Activated T-cell treated with anti-CD3 and anti-CD28 coated beads, Interleukin-2, amount 50 U/mL, for 48 hours (primary cell): ENCODE measurements around the gene MGA.

ENCODE experiments used
- DNase-seq, 2 experiments: peaks; one replicate each; pipeline ENCODE4 v3.0.0-alpha.2; 2020

MGA gene

GRCh38 chr15:41660235-41661077 is at the start of gene MGA:
TSS of gene MGA (plus strand) at chr15:41660405.
- DNase-seq, result peak; percentile 92 to 93

- no peak for DNase-seq
These were observed 39.5 kb upstream of the MGA start for GRCh38 chr15:41620536-41621199.

DNA sequence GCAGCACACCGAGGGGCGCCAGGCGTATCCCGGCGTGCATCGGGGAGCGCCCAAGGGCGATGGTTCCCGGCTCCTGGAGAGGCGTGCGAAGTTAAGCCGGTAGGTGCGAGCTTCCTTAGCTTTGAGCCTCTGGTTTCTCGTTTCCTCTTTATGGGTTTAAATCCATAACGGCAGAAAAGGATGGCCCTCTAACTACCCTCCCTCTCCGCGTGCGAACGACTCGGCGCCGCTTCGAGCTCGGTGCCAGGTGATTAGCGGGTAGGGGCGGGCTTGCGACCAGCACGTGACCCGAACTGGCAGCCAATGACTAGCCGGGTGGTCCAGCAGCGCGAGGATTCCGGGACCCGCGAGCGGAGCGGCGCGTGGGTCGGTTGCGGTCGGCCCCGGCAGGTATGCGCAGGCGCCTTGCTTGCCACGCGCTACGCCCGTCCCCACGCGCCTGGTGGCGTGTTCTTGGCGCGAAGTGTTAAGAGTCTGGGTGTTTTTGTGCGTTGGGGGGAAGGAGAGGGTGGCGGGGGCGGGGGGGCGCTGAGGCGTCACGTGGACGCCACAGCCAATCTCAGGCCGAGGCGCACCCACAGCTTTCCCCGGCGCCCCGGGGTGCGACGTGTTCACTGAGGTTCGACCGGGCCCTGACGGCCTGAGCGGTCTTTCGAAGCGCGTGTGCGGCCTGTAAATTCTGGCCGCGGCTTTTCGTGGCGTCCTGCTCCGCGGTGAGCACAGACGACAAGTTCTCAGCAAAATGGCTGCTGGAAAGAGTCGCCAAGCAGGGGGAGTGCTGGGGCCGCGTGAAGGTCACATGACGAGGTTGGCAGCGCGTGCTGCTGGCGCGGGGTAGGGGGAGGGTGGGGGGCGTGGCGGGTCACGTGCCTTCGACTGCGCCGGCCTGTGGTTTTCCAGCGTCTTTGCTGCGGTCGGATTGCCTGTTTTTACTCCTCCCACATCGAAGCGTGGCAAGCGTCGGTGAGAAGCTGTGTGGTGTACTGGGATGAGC is 38.7 kb upstream of the MGA start:
- DNase-seq, result peak; percentile 80 to 85

DNA sequence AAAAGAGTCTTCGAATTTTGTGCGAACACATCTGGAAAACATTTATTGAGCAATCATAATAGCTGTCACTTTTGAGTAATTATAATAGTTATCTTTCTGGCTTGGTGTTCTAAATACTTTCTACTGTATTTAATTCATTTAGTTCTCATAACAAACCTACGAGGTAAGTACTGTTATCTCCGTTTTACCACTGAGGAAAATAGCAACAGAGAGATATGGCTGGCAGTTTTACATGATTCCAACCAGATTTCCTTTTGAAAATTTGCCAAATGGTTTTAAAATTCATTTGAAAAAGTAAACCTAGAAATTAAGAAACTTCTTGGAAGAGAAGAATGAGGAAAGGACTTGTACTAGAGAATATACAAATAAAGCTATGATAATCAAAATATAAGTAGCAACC is 37.3 kb upstream of the MGA start:
- DNase-seq, result no peak

DNA sequence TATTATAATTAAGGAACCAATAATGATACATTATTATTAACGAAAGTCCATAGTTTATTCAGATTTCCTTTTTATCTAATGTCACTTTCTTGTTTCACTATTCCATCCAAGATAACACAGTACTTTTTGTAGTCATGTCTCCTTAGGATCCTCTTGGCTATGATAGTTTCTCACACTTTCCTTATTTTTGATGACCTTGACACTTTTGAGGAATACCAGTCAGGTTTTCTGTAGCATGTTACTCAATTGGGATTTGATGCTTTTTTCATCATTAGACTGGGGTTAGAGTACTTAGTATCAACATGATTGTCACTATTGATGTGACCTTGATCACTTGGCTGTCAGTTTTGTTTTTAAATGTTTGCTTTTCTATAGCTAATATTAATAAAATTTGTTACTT is 33.0 kb upstream of the MGA start:
- DNase-seq, result no peak

DNA sequence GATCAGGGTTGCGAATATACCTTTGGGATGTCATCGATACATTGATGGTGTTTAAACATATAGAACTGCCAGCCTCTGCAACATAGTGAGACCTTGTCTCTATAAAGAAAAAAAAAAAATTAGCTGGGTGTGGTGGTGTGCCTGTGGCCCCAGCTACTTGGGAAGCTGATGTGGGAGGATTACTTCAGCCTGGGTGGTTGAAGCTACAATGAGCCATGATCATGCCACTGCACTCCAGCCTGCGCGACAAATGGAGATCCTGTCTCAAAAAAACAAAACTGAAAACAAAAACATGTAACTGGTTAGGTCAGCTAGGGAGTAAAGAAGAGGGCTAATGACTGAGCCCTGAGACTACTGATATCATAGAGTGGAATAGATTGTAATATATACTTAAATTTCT is 30.7 kb upstream of the MGA start:
- no peak for DNase-seq

DNA sequence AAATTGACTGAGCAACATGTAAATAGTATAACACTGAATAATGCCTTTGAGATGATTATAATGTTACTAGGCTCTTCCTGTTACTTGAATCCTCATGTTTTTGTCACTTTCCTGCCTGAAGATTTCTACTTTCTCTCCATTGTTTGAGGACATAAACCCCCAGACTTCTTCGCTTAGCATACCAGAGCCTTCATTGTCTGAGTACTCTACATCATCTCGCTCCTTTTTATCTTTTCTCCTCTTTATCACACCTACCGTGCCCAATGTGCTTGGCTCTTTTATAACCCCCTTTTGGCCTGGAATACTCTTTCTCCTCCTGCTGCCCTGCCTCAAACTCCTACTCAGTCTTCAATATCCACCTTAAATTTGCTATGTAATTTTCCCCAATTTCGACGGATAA is 30.3 kb upstream of the MGA start:
- no peak for DNase-seq

DNA sequence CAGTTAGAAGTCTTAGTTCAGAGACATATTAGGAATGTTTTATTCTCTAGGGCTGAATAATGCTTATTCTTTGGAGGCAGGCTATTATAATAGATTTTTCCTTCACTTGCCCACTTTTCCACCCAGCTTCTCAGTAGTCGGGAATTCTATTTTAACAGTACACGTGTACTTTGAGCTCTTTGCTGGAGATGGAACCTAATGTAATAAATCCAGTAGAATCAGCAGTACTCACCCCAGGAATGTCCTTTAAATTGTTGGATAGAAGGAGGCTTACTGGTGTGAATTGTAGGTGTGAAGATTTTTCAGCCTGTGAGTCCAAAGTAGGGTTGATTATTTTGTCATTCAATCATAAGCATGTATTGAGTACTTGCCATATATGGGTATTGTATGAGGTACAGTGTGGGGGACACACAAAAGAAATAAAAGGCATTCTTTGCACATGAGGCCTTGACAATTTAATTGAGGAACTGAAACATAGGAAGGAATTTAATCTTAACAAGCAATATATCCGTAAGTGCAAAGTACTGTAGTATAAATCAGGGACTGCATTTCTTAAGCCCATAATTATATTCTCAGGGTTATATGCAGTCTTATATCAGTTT is 29.5 kb upstream of the MGA start:
- no peak for DNase-seq

DNA sequence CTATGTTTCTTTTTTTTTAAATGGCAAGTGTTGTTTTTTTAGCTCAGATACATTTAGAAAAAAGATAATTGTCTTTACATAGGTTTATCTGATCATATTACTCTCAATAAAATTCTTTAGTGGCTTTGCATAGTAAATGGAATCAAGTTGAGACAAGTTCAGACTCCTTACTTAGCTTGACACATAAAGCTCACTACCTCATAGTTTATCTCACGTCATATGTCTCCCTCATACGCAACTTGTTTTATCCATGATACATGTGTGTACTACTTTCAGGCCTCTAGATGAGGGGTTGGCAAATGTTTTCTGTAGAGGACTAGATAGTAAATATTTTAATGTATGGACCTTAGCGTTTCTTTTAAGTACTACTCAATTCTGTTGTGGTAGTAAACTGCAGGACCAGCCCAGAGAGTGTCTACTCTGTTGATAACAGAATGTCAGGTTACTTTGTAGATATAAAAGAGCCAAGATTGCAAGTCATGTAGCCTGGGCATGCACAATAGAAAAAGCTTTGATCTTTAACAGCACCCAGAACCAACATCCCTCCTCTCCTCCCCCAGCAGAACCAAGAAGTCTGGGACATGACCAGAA is 28.2 kb upstream of the MGA start:
- no peak for DNase-seq

GRCh38 chr15:41633609-41634008 is 26.6 kb upstream of the MGA start:
- DNase-seq, result no peak

- DNase-seq, result no peak
These were observed 26.1 kb upstream of the MGA start for GRCh38 chr15:41634072-41634626.

- no peak for DNase-seq
These were observed 23.1 kb upstream of the MGA start for GRCh38 chr15:41637086-41637485.

DNA sequence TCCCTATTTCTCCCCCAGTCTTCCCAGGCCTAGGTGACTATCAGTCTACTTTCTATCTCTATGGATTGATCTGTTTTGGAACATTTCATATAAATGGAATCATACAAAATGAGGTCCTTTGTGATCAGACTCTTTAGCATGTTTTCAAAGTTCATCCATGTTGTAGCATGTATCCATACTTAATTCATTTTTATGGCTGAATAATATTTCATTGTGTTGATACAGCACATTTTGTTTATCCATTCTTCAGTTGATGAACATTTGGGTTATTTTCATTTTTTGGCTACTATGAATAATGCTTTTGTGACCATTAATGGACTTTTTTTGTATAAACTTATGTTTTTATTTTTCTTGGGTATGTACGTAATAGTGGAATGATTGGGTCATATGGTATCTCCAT is 19.2 kb upstream of the MGA start:
- DNase-seq, result no peak

DNA sequence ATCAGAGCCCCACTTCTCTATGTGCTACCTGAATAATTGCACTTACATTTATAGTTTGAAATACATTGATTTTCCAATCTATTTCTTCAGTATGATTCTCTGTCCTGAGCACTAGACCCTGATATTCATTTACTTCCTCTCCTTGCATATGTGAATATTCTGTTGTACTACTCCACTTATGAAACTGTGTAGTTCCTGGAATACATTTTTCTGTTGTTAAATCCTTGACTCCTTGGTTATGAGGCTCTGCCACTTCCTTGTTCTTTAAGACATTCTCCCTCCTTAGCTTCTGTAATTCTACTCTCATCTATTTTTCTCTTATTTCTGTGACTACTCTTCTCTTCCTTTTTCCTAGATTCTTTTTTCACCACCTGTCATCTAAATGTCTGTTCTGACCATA is 12.9 kb upstream of the MGA start:
- no peak for DNase-seq

- no peak for DNase-seq
These were observed 12.1 kb upstream of the MGA start for GRCh38 chr15:41648097-41648496.

- DNase-seq, result no peak
These were observed 11.4 kb upstream of the MGA start for GRCh38 chr15:41648770-41649169.

- DNase-seq, result no peak
These were observed 9.4 kb upstream of the MGA start for GRCh38 chr15:41650806-41651205.

DNA sequence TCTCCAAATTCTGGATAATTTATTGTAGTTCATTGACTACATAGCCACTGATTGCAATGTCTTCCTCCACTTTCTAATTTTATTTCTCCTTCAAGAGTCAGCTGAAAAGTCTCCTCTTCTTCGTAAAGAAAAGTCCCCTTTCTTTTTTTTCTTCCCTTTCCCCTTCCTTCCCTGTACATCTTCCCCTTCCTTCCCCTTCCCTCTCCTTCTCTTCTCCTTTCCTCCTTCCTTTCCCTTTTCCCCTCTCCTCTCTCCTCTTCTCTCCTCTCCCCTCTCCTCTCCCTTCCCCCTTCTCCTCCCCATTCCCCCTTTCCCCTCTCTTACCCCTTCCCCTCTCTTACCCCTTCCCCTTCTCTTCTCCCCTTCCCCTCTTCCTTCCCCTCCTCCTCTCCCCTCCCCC is 8.8 kb upstream of the MGA start:
- no peak for DNase-seq

- DNase-seq, result no peak
These were observed 6.4 kb upstream of the MGA start for GRCh38 chr15:41653760-41654159.

DNA sequence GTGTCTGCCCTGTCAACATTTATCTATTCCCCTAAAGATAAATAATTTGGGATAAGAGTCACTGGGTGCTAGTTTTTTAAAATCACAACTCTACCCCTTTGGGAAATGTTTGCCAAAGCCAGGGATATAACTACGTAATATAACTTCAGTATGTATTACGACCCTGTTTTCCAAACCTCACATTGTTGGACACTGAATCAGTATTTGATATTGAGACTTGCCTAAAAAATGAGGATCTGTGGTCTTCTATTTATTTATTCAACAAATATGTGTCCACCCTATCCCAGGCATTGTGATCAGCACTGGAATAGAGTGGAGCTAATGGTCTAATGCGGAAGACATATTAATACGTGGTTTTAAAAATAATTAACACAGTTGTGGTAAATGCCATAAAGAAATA is 4.5 kb upstream of the MGA start:
- DNase-seq, result no peak

DNA sequence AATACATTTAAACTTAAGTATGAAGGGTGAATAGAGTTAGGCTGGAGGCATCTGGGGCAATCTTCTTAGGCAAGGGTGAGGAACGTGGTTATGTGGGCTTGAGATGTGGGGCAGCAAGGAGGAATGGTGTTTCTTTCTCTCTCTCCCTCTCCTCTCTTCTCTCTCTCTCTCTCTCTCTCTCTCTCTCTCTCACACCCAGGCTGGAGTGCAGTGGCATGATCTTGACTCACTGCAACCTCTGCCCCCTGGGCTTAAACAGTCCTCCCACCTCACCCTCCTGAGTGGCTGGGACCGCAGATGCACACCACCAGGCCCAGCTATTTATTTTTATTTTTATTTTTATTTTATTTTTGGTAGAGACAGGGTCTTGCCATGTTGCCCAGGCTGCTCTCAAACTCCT is 4.0 kb upstream of the MGA start:
- no peak for DNase-seq

DNA sequence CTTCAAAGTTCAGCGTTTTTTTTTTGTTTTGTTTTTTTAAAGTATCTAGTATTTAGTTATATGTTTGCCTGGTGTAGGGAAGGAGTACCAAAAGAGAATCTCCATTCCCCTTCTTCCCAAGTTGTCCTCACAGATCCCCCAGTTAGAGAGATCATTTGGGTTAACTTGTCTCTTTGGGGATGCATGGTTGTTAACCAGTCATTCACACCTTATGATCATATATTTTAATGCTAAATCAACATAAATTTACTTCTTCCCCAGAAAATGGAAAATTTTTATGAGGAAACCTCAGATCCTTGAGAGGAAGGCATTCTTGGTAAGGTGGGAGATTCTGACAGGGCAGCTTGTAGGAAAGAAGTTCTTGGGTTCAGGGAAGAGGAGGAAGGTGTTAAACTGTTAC is 1.5 kb upstream of the MGA start:
- no peak for DNase-seq
